ENCODE measurements around the gene PLEKHG5. TPM values are rescaled to one million over a fixed set of nuclear protein-coding genes. Genes with fewer than 3 reads are reported as not detected.

The PLEKHG5 gene
- polyA plus RNA-seq, 3 donors = 1.7 to 16.8 (median 9.4) TPM

- 75 to 82% (median 81%) methylated on average over 49 to 67 of the region's 67 CpGs for WGBS, 3 donors
- H3K27ac ChIP-seq (ENCODE audit: low read depth, low read length) = no peak overlapping the region
These were observed 20.1 kb downstream of the PLEKHG5 start for GRCh38 chr1:6471086-6471969.

DNA sequence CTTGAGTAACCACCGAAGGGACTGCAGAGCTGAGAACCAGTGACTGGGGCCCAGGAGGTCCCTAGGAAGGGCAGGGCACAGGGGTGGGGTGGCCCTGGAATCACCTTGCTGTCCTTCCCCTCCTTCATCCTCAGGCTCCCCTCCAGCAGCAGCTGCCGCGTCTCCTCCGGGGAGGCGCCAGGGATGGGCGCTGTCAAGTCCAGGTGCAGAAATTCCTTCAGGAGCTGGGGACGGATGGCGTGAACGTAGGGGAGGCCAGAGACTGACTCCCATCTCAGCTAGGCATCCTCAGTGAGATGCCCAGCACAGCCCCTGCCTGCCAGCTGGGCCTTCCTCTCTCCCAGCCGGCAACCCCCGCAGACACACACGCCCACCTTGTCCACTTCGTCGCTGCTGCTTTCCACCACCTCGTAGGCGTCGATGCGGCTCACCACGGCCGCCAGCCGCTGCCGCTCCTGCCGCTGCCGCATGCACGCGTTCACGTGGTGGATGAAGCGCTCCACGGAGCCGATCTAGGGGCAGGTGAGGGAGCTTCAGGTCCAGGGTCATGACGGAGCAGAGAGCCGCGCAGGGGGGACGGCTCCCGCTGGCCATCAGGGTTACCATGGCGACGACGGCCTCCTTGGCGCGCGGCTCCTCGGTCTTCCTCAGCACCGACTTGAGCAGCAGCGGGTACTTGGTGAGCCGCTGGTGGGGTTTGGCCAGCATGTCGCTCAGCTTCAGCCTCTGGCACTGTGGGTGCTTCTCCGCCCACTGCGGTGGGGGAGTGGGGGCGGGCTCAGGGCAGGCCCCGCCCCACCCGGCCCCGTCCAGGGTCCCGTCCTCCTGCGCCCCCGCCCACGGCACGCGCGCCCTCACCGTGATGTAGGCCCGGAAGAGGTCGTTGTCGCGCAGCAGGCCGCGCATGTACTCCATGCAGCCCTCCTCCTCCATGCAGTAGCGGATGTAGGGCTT lies 21.1 kb downstream of the PLEKHG5 start:
- WGBS, 3 donors = 80 to 85% (median 83%) methylated on average over 63 to 67 of the region's 67 CpGs

GRCh38 chr1:6468729-6469461 lies 22.6 kb downstream of the PLEKHG5 start:
- WGBS, 3 donors = 93 to 95% (median 95%) methylated on average over 13 of the region's 13 CpGs
- H3K27ac ChIP-seq (ENCODE audit: low read depth, low read length) = no peak overlapping the region

More for the DNA sequence above, 21.1 kb downstream of the PLEKHG5 start:
- no peak overlapping the region for H3K27ac ChIP-seq (ENCODE audit: low read depth, low read length)

DNA sequence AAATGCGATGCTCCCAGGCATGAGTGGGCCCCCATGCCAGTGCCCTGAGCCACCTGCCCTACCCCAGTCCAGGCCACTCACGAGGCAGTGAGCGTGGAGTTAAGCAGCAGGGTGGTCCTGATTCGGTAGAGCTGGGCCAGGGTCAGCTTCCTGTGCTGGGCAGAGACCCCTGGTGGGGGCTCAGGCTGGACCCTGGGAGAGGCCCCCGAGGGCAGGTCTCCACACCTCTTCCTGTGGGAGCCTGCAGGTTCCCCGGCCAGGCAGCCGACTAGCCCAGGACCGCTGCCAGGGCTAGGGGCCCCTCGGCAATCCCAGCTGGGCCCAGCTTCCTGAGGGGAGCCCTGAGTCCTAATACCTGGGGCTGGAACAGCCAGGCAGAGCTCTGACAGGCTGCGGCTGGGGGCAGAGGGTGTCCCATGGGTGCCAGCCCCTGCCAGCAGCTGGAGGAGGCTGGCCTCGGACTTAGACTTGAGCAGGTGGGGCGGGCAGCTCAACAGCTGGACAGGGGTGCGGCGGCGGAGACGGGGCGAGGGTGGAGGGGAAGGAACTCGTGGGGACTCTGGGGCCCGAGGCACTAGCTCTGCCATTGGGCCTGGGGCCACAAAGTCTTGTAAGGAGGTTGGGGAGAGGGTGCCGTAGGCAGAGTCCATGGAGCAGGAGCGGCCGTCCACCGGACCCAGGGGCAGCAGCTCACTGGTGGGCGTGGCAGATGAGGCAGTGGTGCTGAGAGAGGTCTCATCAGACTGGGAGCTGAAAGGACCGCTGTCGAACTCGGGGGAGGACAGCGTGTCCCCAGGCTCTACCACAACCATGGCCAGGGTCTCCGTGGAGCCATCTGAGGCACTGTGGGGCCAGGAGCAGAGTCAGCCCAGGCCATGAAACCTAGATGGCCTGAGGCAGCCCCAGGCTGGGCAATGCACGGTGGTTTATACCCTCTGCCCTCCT lies 23.5 kb downstream of the PLEKHG5 start:
- 90 to 94% (median 93%) methylated on average over 28 to 30 of the region's 30 CpGs for WGBS, 3 donors
- H3K27ac ChIP-seq (ENCODE audit: low read depth, low read length) = no peak overlapping the region

DNA sequence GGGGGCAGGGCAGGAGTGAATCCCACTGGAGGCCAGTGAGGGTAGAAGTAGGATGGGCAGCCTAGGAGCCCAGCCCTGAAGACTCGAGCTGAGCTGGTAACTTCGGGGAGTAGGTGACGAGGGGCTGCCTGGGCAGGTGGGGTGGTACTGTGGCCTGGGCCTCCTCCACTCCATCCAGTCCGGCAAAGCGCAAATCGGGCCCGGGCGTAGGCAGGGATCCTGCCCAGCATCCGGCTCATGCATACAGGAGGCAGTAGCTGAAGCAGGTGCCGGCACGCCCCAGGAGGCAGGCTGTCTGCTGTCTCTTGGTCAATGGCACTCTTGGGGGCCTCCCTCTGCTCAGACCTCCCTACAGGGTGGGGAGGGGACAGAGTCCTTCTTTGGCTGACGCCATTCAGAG lies 24.2 kb downstream of the PLEKHG5 start:
- no peak overlapping the region for H3K27ac ChIP-seq (ENCODE audit: low read depth, low read length)
- 90 to 96% (median 94%) methylated on average over 12 of the region's 12 CpGs for WGBS, 3 donors

- WGBS, 3 donors = 93 to 96% (median 96%) methylated on average over 5 of the region's 5 CpGs
- H3K27ac ChIP-seq (ENCODE audit: low read depth, low read length) = no peak overlapping the region
These were observed 24.7 kb downstream of the PLEKHG5 start for GRCh38 chr1:6466751-6467150.

DNA sequence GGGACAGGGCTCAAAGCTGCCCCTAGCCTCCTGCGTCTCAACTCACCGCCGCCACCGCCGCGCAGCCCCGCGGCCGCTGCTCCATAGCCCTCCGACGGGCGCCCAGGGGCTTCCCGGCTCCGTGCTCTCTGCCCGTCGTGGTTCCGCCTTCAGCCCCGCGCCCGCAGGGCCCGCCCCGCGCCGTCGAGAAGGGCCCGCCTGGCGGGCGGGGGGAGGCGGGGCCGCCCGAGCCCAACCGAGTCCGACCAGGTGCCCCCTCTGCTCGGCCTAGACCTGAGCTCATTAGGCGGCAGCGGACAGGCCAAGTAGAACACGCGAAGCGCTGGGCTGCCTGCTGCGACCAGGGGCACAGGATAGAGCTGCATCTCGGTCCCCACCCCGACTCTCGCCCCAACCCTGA lies 25.4 kb downstream of the PLEKHG5 start, which contains the start of gene TNFRSF25:
Gene TNFRSF25 (minus strand): TSS at position 151 of the 400 bp plus-strand sequence. CDS start 66 bp downstream, at position 85.
- no peak within 1 kb of the TSS for H3K27ac ChIP-seq (ENCODE audit: low read depth, low read length)
- WGBS, 3 donors = 27 to 41% (median 29%) methylated on average over 32 to 43 of the region's 43 CpGs

DNA sequence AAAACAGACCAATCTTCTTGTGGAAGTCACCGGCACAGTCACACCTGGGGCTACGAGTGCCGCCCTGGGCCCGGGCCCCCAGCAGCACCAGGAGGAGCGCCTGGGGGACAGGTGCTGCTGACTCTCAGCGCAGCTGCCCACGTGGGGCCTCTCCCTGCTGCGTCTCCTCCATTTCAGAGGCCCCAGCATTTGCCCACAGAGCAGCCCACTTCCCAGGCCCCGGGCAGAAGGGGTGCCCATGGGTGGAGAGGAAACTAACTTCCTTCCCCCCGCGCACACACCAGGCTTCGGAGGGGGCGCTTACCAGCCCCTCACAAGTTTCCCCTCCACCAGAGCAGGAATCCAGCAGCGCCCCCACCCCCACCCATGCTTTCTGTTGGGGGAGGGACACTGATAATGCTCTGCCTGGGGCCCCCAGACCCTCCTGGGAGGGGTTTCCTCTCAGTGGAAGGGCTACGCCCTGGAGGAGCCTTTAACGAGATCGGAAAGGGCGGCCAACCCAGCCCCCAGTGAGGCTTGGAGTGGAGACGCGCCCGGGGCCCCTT lies 25.9 kb downstream of the PLEKHG5 start:
- WGBS, 3 donors = 34 to 68% (median 38%) methylated on average over 20 to 21 of the region's 21 CpGs

GRCh38 chr1:6464915-6465314 lies 26.6 kb downstream of the PLEKHG5 start:
- WGBS, 3 donors = 64 to 95% (median 87%) methylated on average over 5 of the region's 5 CpGs

More for the DNA sequence above, 25.9 kb downstream of the PLEKHG5 start:
- no peak overlapping the region for H3K27ac ChIP-seq (ENCODE audit: low read depth, low read length)

GRCh38 chr1:6464514-6464836 lies 27.0 kb downstream of the PLEKHG5 start:
- H3K27ac ChIP-seq (ENCODE audit: low read depth, low read length) = no peak overlapping the region
- WGBS, 3 donors = 55 to 87% (median 84%) methylated on average over 7 of the region's 7 CpGs

More at GRCh38 chr1:6464915-6465314, 26.6 kb downstream of the PLEKHG5 start:
- H3K27ac ChIP-seq (ENCODE audit: low read depth, low read length) = no peak overlapping the region

GRCh38 chr1:6463120-6463412 lies 28.4 kb downstream of the PLEKHG5 start:
- WGBS, 3 donors = 73 to 92% (median 83%) methylated on average over 1 of the region's 1 CpG
- no peak overlapping the region for H3K27ac ChIP-seq (ENCODE audit: low read depth, low read length)

GRCh38 chr1:6462412-6463119 lies 28.9 kb downstream of the PLEKHG5 start:
- no peak overlapping the region for H3K27ac ChIP-seq (ENCODE audit: low read depth, low read length)
- WGBS, 3 donors = 84 to 89% (median 86%) methylated on average over 13 of the region's 13 CpGs

DNA sequence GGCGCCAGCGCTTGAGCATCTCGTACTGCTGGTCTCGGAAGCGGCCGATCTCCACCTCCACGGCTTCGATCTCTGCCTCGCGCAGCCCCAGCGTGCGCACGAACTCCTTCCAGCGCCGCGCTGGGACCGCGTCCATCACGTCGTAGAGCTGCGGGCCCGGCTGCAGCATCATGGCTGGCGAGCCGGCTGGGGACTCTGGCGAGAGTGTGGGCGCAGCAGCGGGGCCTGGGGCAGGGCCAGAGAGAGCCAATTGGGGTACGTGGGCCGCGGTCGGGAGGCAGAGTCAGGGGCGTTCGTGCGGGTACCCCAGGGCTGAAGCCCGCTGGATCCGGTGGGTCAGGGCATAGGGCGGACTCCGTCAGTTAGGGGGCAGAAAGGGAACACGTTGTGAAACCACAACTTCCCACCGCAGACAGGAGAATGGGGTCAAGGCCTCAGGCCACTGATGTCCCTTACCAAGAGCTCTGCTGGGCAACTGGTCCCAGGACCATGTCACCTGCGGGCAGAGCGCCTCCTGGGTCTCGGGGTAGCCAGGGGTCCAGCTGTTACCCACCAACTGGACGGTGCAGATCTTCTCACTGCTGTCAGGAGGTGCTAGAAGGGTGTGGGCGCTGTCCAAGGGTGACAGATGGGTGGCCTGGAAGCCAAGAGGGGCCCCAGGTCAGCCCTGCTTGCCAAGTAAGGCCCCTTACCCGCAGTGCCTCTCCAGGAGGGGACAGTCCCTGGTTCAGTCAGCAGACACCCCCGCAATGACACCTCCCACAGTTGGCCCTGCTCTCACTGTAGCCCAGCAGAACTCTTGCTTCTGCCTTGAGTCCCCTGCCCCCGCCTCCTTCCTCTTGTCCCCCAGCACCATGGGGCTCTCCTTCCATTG lies 29.7 kb downstream of the PLEKHG5 start:
- H3K27ac ChIP-seq (ENCODE audit: low read depth, low read length) = no peak overlapping the region
- 77 to 88% (median 88%) methylated on average over 43 to 48 of the region's 48 CpGs for WGBS, 3 donors

GRCh38 chr1:6461051-6461530 lies 30.4 kb downstream of the PLEKHG5 start:
- no peak overlapping the region for H3K27ac ChIP-seq (ENCODE audit: low read depth, low read length)
- 73 to 78% (median 77%) methylated on average over 40 of the region's 40 CpGs for WGBS, 3 donors

DNA sequence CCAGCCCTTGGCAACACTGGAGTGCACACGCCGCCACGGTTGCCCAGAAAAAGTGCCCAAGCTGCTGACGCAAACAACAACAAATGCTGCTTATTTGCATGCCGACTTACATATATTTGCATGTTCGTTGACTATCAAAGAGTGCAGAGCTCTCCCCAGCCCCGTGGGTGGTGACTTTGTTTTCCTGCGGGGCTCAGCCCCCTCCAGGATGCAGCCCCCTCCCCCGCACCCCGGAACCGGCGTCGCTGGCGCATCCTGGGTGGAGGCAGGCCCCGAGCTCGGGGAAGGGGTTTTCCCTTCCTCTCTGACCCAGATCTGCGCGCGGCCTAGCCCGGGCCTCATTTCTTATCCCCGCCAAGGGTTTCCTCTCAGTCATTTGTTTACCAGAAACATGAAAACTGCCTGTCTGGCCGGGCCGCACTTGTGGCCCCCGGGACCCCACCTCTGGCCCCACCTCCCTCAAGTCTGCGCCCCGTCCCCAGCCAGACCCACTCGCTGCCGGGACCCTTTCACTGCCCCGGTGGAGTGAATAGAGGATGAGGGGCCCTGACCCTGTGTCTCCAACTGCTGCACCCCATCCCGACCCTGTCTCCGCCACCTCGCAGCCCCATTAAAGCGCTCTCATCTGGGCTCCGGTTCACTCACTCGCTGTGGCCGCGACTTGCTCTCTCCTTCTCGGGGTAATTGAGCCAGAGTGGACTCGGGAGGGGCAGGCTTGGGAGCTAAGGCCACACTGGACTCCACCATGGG lies 31.0 kb downstream of the PLEKHG5 start:
- 22 to 39% (median 27%) methylated on average over 36 to 39 of the region's 39 CpGs for WGBS, 3 donors
- H3K27ac ChIP-seq (ENCODE audit: low read depth, low read length) = no peak overlapping the region
